Neural crest cell (in vitro differentiated cells): ENCODE data around the gene PARP6. TPM values are rescaled to one million over a fixed set of nuclear protein-coding genes. Genes with fewer than 3 reads are reported as not detected.
A peak's percentile ranks its signal among the peaks of the same experiment; 100 is the strongest.

Source experiments
- DNase-seq: peaks from one replicate; pipeline ENCODE4 v3.0.0; 2021; ENCODE audit warnings: low read depth, mixed read lengths, low spot score
- H3K27ac Mint-ChIP-seq: one replicate; pipeline ENCODE4 v1.8.0; 2021; ENCODE audit warnings: mild to moderate bottlenecking, mixed read lengths; ENCODE audit not compliant: unreplicated experiment
- H3K27me3 Mint-ChIP-seq: 2 replicates; pipeline ENCODE4 v1.8.0; 2021; ENCODE audit warnings: low read depth, mild to moderate bottlenecking, mixed read lengths
- H3K36me3 Mint-ChIP-seq: 2 replicates; pipeline ENCODE4 v1.8.0; 2021; ENCODE audit warnings: low read depth, mild to moderate bottlenecking, mixed read lengths
- H3K4me1 Mint-ChIP-seq: 2 replicates; pipeline ENCODE4 v1.8.0; 2021; ENCODE audit warnings: mixed read lengths
- H3K4me3 Mint-ChIP-seq: one replicate; pipeline ENCODE4 v1.8.0; 2021; ENCODE audit warnings: mild to moderate bottlenecking, mixed read lengths
- H3K9me3 Mint-ChIP-seq: 2 replicates; pipeline ENCODE4 v1.8.0; 2021; ENCODE audit warnings: mixed read lengths
- CTCF ChIP-seq: fragments of 200-600 bp; sonication (generic); conservative IDR thresholded peaks from 2 replicates; pipeline ENCODE4 v1.5.0; 2021; ENCODE audit warnings: antibody characterized with exemption, mild to moderate bottlenecking
- total RNA-seq: library from RNA; stranded (reverse); gene quantifications from 2 replicates; pipeline ENCODE4 v1.2.1, GENCODE V29; 2021

PARP6 gene
- total RNA-seq, 1 donor from 2014 or later: 88.9 TPM

- no peak overlapping the region for H3K27ac Mint-ChIP-seq
- no peak overlapping the region for H3K4me3 Mint-ChIP-seq
- no peak for DNase-seq
- TF ChIP-seq CTCF: no peak
- no peaks in the 10 kb centered on the region for H3K27me3 Mint-ChIP-seq
- H3K36me3 Mint-ChIP-seq: peaks cover 5% of the 10 kb centered on the region
- H3K4me1 Mint-ChIP-seq: no peaks in the 10 kb centered on the region
- H3K9me3 Mint-ChIP-seq: no peaks in the 10 kb centered on the region
Measured at GRCh38 chr15:72242775-72243370, 29.5 kb downstream of the PARP6 start.

- DNase-seq: no peak
- no peak for TF ChIP-seq CTCF
- no peak overlapping the region for H3K27ac Mint-ChIP-seq
- no peaks in the 10 kb centered on the region for H3K9me3 Mint-ChIP-seq
- H3K4me3 Mint-ChIP-seq: no peak overlapping the region
- no peaks in the 10 kb centered on the region for H3K27me3 Mint-ChIP-seq
- H3K36me3 Mint-ChIP-seq: peaks cover 5% of the 10 kb centered on the region
- H3K4me1 Mint-ChIP-seq: no peaks in the 10 kb centered on the region
Measured at GRCh38 chr15:72239652-72240051, 32.7 kb downstream of the PARP6 start.

GRCh38 chr15:72238586-72238985, 33.8 kb downstream of the PARP6 start:
- Mint-ChIP-seq H3K4me1 (no peaks in the 10 kb centered on the region), H3K4me3 (no peak overlapping the region), H3K9me3 (no peaks in the 10 kb centered on the region), H3K27ac (no peak overlapping the region), H3K27me3 (no peaks in the 10 kb centered on the region), H3K36me3 (peaks cover 5% of the 10 kb centered on the region)
- no peak for TF ChIP-seq CTCF
- DNase-seq: no peak

GRCh38 chr15:72237853-72238224, 34.5 kb downstream of the PARP6 start:
- Mint-ChIP-seq H3K36me3 (peaks cover 5% of the 10 kb centered on the region), H3K4me1 (no peaks in the 10 kb centered on the region), H3K27me3 (no peaks in the 10 kb centered on the region), H3K27ac (no peak overlapping the region), H3K9me3 (no peaks in the 10 kb centered on the region), H3K4me3 (no peak overlapping the region)
- no peak for DNase-seq
- TF ChIP-seq CTCF: no peak

- no peak for DNase-seq
- no peak for TF ChIP-seq CTCF
- peak overlapping the region; percentile 87 for H3K27ac Mint-ChIP-seq
- H3K4me1 Mint-ChIP-seq: peaks cover 5% of the 10 kb centered on the region
- peaks cover 5% of the 10 kb centered on the region for H3K36me3 Mint-ChIP-seq
- H3K9me3 Mint-ChIP-seq: no peaks in the 10 kb centered on the region
- H3K4me3 Mint-ChIP-seq: no peak overlapping the region
- no peaks in the 10 kb centered on the region for H3K27me3 Mint-ChIP-seq
Measured at GRCh38 chr15:72237029-72237852, 35.1 kb downstream of the PARP6 start.
